HG03439 (cell line): Measurements from ENCODE around the gene ZNF410.

Experiments used
- ATAC-seq: cut with Tn5 transposase; IDR thresholded peaks from one replicate; pipeline ENCODE4 v1.9.1; 2021; ENCODE audit warnings: mild to moderate bottlenecking, moderate library complexity; ENCODE audit not compliant: unreplicated experiment

Gene ZNF410

DNA sequence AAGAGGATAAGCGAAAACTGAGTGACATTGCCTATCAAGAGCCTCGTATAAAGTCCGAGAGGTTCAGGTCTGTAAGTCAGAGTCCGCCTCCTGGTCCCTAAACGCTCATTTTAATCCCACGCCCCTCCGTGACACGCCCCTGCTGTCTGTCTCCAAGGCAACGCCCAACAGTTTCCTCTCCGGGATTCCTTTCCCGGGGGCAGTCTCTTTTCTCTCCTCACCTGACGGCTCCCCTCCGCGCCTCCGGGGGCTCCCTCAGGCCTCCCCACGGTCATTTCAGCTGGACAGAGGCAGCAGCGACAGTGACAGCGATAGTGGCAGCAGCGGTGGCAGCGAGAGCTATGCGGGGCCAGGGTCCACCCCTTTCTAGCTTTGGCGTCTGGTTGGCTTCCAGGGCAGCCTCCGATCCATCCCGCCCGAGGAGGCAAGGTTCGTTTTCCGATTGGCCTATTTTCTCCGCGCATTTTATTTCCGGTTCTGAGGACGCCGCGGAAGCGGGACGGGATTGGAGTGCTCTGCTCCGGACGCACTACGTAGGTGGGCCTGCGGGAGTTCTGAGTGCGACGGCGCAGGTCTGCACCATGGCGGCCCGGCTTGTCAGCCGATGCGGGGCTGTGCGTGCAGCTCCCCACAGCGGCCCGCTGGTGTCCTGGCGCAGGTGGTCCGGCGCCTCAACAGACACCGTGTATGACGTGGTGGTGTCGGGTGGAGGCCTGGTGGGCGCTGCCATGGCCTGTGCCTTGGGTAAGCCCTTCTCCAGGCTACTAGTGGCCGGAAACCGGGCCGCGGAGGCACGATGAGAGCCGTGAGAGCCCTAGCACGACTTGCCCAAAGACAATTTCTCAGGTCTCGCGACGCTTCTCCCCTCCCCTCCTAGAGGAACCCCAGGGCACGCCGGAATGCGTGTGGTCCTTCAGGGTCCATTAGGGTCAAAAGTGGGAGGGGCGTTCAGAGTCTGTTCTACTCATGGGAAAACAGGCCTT is 63.4 kb downstream of the ZNF410 start, which contains the start of the genes COQ6 and FAM161B:
COQ6 (plus strand) TSS at position 551 of the 983 bp plus-strand sequence; CDS start at position 582, 31 bp downstream.
FAM161B (minus strand) TSS at position 343 of the 983 bp plus-strand sequence; CDS start at position 275, 68 bp downstream.
- peak; percentile 88 for ATAC-seq

DNA sequence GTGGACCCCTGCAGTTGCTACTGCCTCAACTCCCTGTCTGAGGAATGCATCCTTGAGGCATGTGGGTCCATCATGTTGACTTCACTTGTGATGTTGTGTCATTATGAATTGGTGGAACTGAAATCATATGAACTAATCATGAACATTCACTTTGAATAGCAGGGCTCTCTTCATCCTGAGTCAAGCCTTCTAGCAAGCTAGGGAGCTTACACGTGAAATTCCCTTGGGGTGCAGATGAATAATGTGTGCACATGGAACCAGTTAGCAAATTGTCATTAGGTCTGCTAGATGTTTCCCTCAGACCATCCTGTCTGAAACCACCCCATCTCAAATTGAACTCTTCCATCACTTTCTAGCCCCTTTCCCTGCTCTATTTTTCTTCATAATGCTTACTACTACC is 67.1 kb downstream of the ZNF410 start:
- ATAC-seq, result no peak

DNA sequence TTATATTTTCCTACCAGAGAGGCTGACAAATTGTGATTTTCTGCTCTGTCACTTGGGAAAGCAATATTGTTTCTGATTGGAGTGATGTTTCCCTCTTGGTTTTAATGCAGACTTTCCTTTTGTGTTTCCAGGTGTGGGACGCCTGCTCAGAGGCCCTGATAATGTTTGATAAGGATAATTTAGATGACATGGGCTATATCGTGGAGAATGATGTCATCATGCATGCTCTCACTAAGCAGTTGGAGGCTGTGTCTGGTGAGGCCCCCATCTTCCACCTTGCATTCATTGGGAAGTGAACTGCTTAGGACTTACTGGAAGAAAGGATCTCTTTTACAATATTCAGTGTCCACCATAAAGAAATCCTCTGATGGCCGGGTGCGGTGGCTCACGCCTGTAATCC is 69.0 kb downstream of the ZNF410 start:
- no peak for ATAC-seq

DNA sequence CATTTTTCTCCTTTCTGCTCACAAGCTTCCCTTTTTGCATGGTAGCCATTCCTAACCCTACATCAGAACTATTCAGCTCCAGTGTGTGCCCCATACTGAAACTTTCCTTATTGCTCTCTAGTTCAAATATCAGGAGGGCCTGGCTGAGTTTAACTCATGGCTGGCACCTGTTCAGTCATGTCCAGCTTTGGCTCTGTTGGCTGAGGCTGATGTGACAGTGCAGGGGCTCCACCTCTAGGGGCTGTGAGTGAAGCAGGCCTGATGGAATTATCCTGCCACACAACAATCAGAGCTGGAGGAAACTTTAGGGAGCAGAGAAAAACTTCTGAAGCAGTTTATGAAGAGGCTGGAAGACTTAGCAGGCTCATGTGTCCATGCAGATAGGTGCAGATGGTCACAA is 71.9 kb downstream of the ZNF410 start:
- ATAC-seq, result no peak

DNA sequence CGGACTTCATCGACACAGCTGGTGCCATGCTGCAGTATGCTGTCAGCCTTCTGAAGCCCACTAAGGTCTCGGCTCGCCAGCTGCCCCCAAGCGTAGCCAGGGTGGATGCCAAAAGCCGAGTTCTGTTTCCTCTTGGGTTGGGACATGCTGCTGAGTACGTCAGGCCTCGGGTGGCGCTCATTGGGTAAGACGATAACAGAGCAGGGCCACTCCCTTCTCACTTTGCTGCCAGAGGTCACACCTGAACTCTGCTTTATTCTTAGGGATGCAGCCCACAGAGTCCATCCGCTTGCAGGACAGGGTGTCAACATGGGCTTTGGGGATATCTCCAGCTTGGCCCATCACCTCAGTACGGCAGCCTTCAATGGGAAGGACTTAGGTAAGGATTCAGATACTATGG is 74.5 kb downstream of the ZNF410 start:
- ATAC-seq, result no peak

DNA sequence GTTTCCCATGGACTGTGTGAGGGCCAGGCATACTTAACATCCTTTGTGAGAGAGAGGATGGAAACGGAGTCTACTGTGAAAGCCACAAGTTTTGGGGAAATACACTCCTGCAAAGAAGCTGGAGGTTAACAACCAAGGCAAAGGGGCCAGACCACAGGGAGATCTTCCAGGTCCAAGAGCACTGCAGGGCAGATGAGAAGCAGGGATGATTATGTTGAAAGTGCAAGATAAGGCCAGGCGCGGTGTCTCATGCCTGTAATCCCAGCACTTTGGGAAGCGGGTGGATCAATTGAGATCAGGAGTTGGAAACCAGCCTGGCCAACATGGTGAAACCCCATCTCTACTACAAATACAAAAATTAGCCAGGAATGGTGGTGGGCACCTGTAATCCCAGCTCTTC is 78.6 kb downstream of the ZNF410 start:
- no peak for ATAC-seq

DNA sequence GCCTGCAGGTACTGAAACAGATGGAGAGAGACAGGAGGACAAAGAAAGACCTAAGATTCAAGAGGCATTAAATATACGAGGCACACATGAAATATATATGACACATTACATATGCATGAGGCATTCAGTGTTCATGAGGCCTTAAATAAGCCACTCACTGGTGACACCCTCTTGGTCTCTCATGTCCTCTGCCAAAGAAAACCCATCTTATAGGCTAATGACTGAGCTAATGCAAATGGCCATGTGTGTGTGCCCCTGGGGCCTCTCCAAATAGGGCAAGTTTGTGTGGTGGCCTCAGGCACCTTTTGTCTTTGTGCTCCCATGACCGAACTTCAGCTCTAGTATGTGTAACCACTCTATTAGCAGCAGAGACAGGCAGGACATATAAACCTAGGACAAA is 82.2 kb downstream of the ZNF410 start:
- ATAC-seq, result no peak

DNA sequence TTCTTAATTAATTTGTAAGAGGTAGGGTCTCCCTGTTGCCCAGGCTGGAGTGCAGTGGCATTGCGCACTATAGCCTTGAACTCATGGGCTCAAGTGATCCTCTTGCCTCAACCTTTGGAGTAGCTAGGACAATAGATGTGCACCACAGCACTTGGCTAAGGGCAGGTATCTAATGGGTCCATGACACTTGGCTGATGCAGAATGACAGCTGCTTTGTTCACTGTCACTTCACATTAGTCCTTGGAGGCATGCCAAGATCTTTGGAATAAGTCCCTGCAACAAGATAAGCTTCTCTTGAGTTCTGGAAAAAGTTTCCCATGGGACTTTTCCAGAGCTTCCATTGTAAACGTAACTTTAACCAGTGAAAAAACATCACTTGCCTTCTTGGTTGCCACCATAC is 86.8 kb downstream of the ZNF410 start:
- no peak for ATAC-seq

- ATAC-seq, result no peak
Observed at GRCh38 chr14:73976125-73976524, 89.5 kb downstream of the ZNF410 start.

- no peak for ATAC-seq
Observed at GRCh38 chr14:73977896-73978295, 91.2 kb downstream of the ZNF410 start.
